WERI-Rb-1 (cell line): Measurements from ENCODE around the gene RASSF10.
"Not testable (repeated sequence)": the region's sequence is repeated elsewhere in the genome, so short reads cannot be mapped to it uniquely, and the experiment has no call there.

ENCODE experiments used
- DNase-seq: peaks from one replicate; pipeline ENCODE4 v3.0.0-alpha.2; 2020
- H3K27ac ChIP-seq: fragments of 250-450 bp; sonication (Bioruptor Pico); 2 replicates; pipeline ENCODE4 v1.5.1; 2020; ENCODE audit warnings: mild to moderate bottlenecking, moderate library complexity
- H3K27me3 ChIP-seq: fragments of 250-450 bp; sonication (Bioruptor Pico); 2 replicates; pipeline ENCODE4 v1.5.1; 2021; ENCODE audit warnings: mild to moderate bottlenecking, low read depth, moderate library complexity; ENCODE audit not compliant: insufficient read depth, severe bottlenecking
- H3K36me3 ChIP-seq: fragments of 250-450 bp; sonication (Bioruptor Pico); 2 replicates; pipeline ENCODE4 v1.5.1; 2020; ENCODE audit warnings: mild to moderate bottlenecking, moderate library complexity
- H3K4me3 ChIP-seq: 2 replicates; pipeline ENCODE4 v1.5.1; 2011; ENCODE audit warnings: low read depth, mild to moderate bottlenecking, control low read depth, low read length
- H3K9me3 ChIP-seq: fragments of 250-450 bp; sonication (Bioruptor Pico); 2 replicates; pipeline ENCODE4 v1.5.1; 2021; ENCODE audit warnings: mild to moderate bottlenecking, moderate library complexity; ENCODE audit not compliant: severe bottlenecking
- TF ChIP-seq, protein P1 (sequence below): IDR thresholded peaks from 2 replicates; pipeline ENCODE4 v1.5.1; 2011; ENCODE audit warnings: low read depth, mild to moderate bottlenecking, control low read depth, inconsistent platforms, low read length

The RASSF10 gene

DNA sequence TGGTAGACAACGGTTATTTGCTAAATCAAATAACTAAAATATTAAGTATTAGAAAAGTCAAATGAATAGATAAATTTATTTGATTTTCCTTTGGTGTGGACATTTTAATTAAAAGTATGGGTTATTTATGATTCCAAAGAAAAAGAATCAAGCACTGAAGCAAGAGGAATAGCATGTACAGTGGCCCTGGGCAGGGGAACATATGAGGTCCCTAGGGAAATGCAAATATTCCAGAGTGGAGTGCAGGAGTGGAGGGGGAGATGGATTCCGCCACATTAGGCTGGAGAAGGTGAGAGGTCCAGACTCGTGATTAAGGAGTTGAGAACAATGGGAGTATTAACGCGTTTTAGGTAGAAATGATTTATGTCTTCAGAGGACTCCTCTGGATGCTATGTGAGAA is 30.0 kb downstream of the RASSF10 start:
- H3K4me3 ChIP-seq = no peak overlapping the region
- no peaks in the 10 kb centered on the region for H3K9me3 ChIP-seq
- H3K27me3 ChIP-seq = peaks cover 86% of the 10 kb centered on the region
- no peak overlapping the region for H3K27ac ChIP-seq
- TF ChIP-seq, protein P1, sequence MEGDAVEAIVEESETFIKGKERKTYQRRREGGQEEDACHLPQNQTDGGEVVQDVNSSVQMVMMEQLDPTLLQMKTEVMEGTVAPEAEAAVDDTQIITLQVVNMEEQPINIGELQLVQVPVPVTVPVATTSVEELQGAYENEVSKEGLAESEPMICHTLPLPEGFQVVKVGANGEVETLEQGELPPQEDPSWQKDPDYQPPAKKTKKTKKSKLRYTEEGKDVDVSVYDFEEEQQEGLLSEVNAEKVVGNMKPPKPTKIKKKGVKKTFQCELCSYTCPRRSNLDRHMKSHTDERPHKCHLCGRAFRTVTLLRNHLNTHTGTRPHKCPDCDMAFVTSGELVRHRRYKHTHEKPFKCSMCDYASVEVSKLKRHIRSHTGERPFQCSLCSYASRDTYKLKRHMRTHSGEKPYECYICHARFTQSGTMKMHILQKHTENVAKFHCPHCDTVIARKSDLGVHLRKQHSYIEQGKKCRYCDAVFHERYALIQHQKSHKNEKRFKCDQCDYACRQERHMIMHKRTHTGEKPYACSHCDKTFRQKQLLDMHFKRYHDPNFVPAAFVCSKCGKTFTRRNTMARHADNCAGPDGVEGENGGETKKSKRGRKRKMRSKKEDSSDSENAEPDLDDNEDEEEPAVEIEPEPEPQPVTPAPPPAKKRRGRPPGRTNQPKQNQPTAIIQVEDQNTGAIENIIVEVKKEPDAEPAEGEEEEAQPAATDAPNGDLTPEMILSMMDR = no peak
- no peak for DNase-seq
- no peaks in the 10 kb centered on the region for H3K36me3 ChIP-seq

DNA sequence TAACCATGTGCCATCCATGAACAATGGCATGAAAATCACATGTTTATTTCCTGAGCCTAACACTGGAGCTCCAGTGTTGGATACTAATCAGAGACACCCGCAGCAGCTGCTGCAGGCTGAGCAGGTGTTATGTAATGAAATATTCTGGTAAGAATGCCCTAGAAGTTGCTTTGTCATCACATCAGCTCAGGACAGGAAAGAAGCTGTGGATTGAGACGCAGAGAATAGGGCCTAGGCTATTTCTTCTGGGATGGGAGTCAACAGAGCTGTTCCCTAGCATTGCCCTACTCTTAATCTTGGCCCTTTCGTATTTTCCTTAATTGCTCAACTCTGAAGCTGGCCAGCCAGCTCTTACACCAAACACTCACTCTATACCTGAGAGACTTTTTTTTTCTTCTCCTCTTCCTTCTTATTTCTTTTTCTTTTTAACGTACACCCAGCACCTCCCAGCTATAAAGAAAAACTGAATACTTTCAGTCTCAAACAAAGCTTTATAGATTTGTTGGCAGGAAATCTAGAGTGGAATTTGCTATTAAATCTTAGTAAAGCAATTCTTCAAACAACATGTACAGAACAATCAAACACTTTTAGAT is 31.9 kb downstream of the RASSF10 start:
- TF ChIP-seq, protein P1 = no peak
- Histone ChIP-seq H3K27ac (no peak overlapping the region), H3K9me3 (no peaks in the 10 kb centered on the region), H3K4me3 (no peak overlapping the region), H3K27me3 (peaks cover 86% of the 10 kb centered on the region), H3K36me3 (no peaks in the 10 kb centered on the region)
- no peak for DNase-seq

GRCh38 chr11:13042873-13043342 is 33.8 kb downstream of the RASSF10 start:
- DNase-seq = no peak

DNA sequence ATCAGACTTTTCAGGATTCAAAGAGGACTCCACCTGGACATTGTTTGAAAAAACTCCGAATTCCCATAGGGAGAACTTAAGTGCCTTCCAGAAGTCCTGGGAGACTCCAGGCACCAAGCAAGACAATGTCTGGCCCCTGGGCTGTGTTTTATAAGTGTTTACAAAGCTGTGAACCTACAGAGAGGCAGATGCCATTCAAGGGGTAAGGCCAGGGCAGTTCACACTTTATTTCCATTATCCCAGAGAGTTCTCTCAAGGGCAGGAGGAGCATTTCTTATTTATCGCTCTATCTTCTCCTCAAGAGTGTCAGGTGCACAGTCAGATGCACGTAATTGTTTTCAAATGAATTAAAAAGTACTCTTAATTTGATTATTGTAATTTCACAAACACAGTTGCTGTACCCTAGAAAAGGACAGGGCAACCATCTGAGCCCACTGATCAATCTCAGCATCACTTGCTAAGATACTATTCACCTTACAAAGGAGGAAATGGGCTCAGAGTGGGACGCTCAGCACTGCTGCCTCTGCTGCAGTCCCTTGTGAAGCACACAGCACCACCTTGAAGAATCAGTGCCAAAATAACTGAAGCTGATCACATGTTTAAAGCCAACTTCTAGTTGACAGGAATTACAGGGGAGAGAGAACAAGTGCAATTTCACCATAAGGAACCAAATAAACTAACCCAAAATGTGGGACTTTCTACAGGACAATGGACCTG is 35.0 kb downstream of the RASSF10 start:
- Histone ChIP-seq H3K4me3 (no peak overlapping the region), H3K27me3 (peaks cover 84% of the 10 kb centered on the region), H3K27ac (no peak overlapping the region), H3K9me3 (no peaks in the 10 kb centered on the region), H3K36me3 (no peaks in the 10 kb centered on the region)
- TF ChIP-seq, protein P1 = no peak
- no peak for DNase-seq

More at GRCh38 chr11:13042873-13043342, 33.8 kb downstream of the RASSF10 start:
- Histone ChIP-seq H3K27me3 (peaks cover 87% of the 10 kb centered on the region), H3K27ac (no peak overlapping the region), H3K36me3 (no peaks in the 10 kb centered on the region), H3K4me3 (no peak overlapping the region), H3K9me3 (no peaks in the 10 kb centered on the region)
- TF ChIP-seq, protein P1 = no peak

DNA sequence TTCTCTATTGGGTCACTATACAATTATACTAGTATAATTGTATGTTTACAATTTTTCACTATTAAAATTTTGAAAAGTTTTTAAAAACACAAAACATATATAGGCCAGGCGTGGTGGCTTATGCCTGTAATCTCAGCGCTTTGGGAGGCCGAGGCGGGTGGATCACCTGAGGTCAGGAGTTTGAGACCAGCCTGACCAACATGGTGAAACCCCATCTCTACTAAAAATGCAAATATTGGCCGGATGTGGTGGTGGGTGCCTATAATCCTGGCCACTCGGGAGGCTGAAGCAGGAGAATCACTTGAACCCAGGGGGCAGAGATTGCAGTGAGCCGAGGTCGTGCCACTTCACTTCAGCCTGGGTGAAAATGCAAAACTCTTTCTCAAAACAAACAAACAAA is 36.0 kb downstream of the RASSF10 start:
- not testable (repeated sequence) for DNase-seq, H3K9me3 ChIP-seq, H3K27ac ChIP-seq, H3K4me3 ChIP-seq, H3K36me3 ChIP-seq
- H3K27me3 ChIP-seq = peaks cover 82% of the 10 kb centered on the region

GRCh38 chr11:13045734-13046133 is 36.6 kb downstream of the RASSF10 start:
- no peaks in the 10 kb centered on the region for H3K36me3 ChIP-seq
- TF ChIP-seq, protein P1 = no peak
- H3K27ac ChIP-seq = no peak overlapping the region
- no peak for DNase-seq
- peaks cover 3% of the 10 kb centered on the region for H3K9me3 ChIP-seq
- H3K4me3 ChIP-seq = no peak overlapping the region
- peaks cover 82% of the 10 kb centered on the region for H3K27me3 ChIP-seq
